Rectal smooth muscle tissue (tissue), 1 donor: Measurements from ENCODE around the gene SCUBE1.

Experiments used
- H3K27ac ChIP-seq: one replicate; pipeline ENCODE4 v1.7.0; 2013; ENCODE audit warnings: low read depth, low read length, inconsistent platforms
- H3K27me3 ChIP-seq: one replicate; pipeline ENCODE4 v1.7.0; 2013; ENCODE audit warnings: low read length; ENCODE audit not compliant: control insufficient read depth, insufficient read depth
- H3K36me3 ChIP-seq: one replicate; pipeline ENCODE4 v1.7.0; 2013; ENCODE audit warnings: low read length; ENCODE audit not compliant: control insufficient read depth, insufficient read depth
- H3K4me1 ChIP-seq: one replicate; pipeline ENCODE4 v1.7.0; 2013; ENCODE audit warnings: low read length; ENCODE audit not compliant: control insufficient read depth, insufficient read depth
- H3K4me3 ChIP-seq: one replicate; pipeline ENCODE4 v1.7.0; 2013; ENCODE audit warnings: low read length
- H3K9ac ChIP-seq: one replicate; pipeline ENCODE4 v1.7.0; 2013; ENCODE audit warnings: low read length

Gene SCUBE1

DNA sequence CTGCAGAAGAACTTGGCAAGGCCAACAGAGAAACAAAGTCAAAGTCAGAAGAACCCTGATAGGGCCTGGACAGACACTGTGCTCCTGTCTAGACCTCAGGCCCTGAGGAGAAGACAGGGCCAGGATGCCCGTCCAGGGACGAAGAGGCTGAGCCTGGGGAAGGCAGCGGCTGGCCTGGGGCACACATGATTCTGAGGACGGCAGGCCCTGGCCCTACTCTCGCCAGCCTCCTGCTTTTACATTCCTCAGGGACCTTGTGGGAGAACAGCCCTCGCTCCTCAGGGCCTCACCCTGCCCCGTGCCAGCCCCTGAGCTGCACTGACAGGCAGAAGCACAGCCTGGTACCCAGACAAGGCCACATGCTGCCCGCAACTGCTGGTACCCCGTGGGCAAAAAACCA lies 112.6 kb downstream of the SCUBE1 start:
- H3K4me3 ChIP-seq: no peak overlapping the region
- H3K36me3 ChIP-seq: no peaks in the 10 kb centered on the region
- no peaks in the 10 kb centered on the region for H3K4me1 ChIP-seq
- H3K27me3 ChIP-seq: peaks cover 3% of the 10 kb centered on the region
- no peak overlapping the region for H3K9ac ChIP-seq
- no peak overlapping the region for H3K27ac ChIP-seq

DNA sequence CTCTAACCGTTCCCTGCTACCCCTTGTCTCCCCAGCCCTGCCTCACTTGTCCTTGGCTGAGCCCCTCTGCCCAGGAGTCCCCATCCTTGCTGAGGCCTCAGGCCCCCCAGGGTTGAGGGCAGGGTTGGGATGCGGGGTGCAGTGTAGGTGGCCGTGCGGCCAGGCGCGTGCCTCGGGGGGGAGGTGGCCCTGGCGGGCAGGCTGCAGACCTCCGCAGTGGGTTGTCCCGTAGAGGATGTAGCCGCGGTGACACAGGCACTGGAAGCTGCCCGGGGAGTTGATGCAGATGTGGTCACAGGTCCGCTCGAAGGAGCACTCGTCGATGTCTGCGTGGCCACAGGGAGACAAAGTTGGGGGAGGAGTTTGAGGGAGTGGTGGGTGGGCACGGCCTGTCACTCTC lies 114.3 kb downstream of the SCUBE1 start:
- H3K27ac ChIP-seq: no peak overlapping the region
- H3K4me1 ChIP-seq: no peaks in the 10 kb centered on the region
- no peak overlapping the region for H3K4me3 ChIP-seq
- H3K27me3 ChIP-seq: peaks cover 3% of the 10 kb centered on the region
- H3K36me3 ChIP-seq: no peaks in the 10 kb centered on the region
- no peak overlapping the region for H3K9ac ChIP-seq

DNA sequence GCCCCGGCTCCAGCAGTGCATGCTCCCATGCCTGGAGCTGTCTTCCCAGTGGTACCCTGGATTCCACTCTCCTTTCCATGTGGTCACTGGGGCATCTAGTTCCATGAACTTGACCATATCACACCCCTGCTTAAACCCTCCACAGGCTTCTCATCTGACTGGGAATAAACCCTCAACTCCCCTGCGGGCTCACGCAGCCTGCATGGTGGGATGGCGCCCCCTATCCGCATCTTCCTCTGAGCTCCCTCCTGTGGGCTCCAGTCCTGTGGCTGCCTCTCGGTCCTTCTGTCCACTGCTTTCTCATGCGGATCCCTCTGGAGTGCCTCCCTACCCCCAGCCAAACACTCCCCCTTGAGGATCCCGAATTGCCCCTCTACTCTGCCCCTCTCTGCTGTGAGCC lies 114.8 kb downstream of the SCUBE1 start:
- Histone ChIP-seq H3K9ac (no peak overlapping the region), H3K36me3 (no peaks in the 10 kb centered on the region), H3K4me3 (no peak overlapping the region), H3K27me3 (peaks cover 3% of the 10 kb centered on the region), H3K4me1 (no peaks in the 10 kb centered on the region), H3K27ac (no peak overlapping the region)

DNA sequence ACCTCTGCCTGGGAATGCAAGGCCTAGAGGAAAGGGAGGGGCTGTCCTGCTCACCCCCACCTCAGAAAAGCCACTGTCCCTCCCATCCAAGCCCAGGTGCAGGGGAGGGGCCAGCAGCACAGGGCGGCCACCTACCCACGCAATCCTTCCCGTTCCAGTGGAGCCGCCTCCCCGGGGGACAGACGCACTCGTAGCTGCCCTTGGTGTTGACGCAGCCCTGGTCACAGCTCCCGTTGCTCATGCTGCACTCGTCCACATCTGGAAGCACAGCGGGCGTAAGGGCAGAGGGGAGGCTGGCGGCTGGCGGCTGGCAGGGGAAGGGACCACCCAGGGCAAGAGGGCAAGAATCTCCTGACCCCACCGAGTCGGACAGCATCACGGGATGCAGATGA lies 115.9 kb downstream of the SCUBE1 start:
- Histone ChIP-seq H3K36me3 (no peaks in the 10 kb centered on the region), H3K4me3 (no peak overlapping the region), H3K4me1 (no peaks in the 10 kb centered on the region), H3K27ac (no peak overlapping the region), H3K27me3 (no peaks in the 10 kb centered on the region), H3K9ac (no peak overlapping the region)

DNA sequence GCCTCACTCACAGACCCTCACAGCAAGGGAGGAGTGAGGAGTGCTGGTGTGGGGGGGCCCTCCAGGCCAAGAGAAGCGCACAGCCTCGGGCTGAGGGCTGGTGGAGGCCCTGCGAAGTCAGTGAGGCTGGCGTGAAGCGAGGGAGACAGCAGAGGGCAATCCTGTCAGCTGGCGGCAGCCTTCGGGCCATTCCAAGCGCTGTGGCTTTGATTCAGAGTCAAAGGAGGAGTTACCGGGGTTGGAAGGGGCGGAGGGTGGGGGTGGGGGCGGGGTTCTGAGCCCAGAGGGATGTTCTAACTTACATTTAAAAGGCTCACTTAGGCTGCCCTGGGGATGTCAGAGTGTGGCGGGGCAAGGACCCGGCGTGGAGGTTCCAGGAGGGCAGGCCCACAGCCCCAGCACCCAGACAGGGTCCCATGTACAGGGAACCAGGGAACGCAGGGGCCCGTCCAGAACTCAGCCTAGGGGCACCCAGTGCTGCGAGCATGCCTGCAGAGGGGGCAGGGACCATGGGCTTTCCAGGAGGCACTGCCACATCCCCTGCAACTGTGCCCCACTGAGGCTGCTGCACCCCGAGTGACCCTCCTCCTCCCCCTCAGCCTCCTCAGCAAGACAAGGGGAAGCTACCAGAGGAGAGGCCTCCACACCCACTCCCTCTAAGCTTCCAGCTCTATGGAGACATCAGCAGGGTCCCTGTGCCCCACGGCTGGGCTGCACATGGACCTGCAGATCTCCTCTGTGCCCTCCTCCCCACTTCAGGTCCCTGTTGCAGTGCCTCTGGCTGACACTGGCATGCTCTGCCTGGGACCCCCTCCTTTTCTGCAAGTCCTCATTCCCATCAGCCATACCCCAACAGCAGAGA lies 116.6 kb downstream of the SCUBE1 start:
- Histone ChIP-seq H3K36me3 (no peaks in the 10 kb centered on the region), H3K4me1 (no peaks in the 10 kb centered on the region), H3K27ac (no peak overlapping the region), H3K4me3 (no peak overlapping the region), H3K27me3 (no peaks in the 10 kb centered on the region), H3K9ac (no peak overlapping the region)

DNA sequence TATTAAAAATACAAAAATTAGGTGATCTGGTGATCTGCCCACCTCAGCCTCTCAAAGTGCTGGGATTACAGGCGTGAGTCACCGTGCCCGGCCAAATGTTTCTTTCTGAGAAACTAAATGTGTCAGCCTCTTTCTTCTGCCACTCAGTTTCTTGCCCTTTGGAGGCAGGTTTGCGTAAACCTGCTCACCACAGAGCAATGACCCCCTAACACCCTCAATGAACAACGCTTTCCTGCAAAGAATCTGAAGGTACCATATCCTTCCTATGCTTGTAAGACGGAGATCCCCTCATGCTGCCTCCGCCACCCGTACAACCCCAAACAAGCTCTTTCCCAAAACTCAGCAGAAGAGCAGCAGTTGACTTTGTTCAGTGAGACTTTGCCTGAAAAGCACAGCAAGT lies 117.6 kb downstream of the SCUBE1 start:
- Histone ChIP-seq H3K27me3 (no peaks in the 10 kb centered on the region), H3K4me1 (no peaks in the 10 kb centered on the region), H3K27ac (no peak overlapping the region), H3K36me3 (no peaks in the 10 kb centered on the region), H3K9ac (no peak overlapping the region), H3K4me3 (no peak overlapping the region)

DNA sequence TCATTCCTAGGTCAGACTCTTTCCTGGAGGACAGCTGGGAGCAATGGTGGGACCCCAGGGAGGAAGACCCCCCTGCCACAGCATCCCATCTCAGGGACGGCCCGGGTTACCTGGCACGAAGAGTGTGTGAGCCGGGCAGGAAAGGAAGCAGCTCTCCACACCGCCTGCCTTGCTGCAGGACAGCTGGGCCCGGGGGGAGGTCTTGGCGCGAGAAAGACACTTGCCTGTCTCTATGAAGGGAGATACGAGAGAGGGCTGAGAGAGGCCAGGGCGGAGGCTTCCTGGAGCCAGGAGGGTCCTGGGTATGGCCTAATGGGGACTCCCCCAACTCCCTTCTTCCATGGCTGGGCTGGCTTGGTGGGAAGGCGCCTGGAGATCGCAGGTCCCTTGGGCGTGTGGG lies 120.2 kb downstream of the SCUBE1 start:
- H3K4me1 ChIP-seq: no peaks in the 10 kb centered on the region
- H3K27me3 ChIP-seq: no peaks in the 10 kb centered on the region
- H3K36me3 ChIP-seq: no peaks in the 10 kb centered on the region
- no peak overlapping the region for H3K4me3 ChIP-seq
- no peak overlapping the region for H3K9ac ChIP-seq
- no peak overlapping the region for H3K27ac ChIP-seq

DNA sequence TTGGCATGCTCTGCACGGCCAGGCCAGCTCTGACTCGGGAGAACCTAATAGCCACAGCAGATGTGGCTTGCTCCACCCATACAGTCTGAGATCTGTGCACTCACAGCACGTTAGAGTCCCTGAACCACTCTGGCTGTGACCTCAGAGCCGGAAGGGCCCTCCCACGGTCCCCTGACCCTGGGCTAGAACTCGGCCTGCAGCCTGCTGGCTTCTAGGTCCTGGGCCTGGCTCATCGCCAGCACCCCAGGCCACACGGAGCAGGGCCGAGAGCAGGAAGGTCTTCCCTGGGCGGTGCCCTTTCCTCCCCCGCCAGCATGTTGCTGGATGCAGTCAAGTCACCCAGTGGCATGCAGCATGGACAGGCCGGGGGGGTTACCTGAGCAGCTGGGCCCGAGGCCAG lies 120.9 kb downstream of the SCUBE1 start:
- Histone ChIP-seq H3K4me1 (no peaks in the 10 kb centered on the region), H3K36me3 (no peaks in the 10 kb centered on the region), H3K27ac (no peak overlapping the region), H3K27me3 (no peaks in the 10 kb centered on the region), H3K9ac (no peak overlapping the region), H3K4me3 (no peak overlapping the region)

DNA sequence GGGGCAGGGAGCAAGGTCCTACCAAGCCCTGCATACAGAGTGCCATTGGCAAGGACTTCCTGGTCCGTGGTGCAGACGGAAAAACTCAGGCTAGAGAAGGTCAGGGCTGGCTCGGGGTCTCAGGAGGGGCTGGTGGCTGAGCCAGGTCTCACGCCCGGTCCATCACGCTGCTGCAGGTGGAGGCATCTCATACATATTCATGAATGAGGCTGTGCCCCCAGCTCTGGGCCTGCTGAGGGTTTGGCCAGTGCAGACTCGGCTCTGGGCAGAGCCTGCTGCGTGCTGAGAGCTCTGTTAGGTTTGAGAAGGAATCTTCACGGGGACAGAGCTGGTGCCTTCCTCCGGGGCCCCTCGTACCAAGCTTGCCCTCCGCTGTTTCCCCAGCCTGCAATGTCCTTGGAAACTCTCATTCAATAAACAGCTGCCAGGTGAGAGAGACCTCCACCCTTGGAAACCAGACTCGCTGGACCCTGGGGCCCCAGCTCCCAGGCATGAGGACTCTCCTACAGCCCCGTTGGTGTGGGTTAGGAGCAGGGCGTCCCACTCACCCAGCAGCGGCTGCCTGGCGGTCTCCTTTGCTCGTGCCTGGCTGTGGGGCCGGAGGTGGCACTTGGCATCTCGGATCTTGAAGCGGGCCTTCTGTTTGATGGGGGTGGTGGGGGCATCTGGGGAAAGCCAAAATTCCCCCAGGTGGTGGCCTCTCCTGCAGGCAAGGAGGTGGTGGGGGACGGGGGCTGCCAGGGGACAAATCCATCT lies 122.4 kb downstream of the SCUBE1 start:
- Histone ChIP-seq H3K4me3 (no peak overlapping the region), H3K36me3 (no peaks in the 10 kb centered on the region), H3K4me1 (no peaks in the 10 kb centered on the region), H3K27ac (no peak overlapping the region), H3K9ac (no peak overlapping the region), H3K27me3 (no peaks in the 10 kb centered on the region)

DNA sequence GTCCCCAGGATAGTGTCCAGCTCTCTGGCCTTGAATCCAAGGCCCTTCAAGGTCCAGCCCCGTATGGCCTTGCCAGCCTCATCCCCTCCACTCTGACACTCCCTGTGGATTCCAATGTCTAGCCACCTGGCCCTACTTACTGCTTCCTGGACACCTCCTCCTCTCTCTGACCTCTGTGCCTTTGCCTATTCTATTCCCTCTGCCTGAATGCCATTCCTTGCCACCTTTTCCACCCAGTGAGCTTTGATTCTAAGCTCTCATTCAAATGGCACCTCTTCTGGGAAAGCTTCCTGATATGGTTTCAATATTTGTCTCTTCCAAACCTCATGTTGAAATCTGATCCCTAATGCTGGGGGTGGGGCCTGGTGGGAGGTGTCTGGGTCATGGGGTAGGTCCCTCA lies 124.4 kb downstream of the SCUBE1 start:
- Histone ChIP-seq H3K27me3 (no peaks in the 10 kb centered on the region), H3K4me3 (no peak overlapping the region), H3K36me3 (no peaks in the 10 kb centered on the region), H3K4me1 (no peaks in the 10 kb centered on the region), H3K9ac (no peak overlapping the region), H3K27ac (no peak overlapping the region)

DNA sequence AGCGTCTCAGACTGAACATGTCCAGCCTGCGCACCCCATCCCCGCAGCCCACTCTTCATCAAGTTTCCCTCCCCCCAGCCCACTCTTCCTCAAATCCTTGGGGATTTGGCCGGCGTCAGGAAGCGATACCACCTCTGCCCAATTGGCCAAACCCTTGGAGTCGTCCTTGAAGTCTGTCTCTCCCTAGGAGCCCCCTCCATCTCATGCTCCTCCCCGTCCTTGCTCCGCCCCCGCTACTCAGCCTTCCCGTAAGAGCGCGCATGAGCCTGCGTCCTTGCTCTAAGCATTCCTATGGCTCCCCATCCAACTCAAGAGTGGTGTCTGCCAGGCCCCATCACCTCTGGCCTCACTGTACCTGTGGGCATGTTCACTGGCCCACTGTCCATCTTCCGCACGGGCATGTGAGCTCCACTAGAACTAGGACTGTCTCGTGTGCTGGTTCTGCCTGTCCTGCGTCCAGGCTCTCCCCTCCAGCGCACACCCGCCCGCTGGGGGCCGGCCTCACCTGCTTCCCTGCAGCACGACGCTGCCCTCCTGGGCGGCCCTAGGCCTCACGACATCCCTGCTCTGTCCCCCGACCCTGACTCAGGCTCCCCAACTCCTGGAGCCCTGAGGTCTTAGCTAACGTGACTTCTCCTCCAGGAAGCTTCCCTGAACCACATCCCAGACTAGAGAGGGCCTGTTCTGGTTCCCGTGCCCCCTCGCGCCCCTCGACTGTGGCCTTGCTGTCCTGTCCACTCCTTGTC lies 125.7 kb downstream of the SCUBE1 start:
- Histone ChIP-seq H3K9ac (no peak overlapping the region), H3K27ac (no peak overlapping the region), H3K27me3 (no peaks in the 10 kb centered on the region), H3K36me3 (no peaks in the 10 kb centered on the region), H3K4me3 (no peak overlapping the region), H3K4me1 (no peaks in the 10 kb centered on the region)

DNA sequence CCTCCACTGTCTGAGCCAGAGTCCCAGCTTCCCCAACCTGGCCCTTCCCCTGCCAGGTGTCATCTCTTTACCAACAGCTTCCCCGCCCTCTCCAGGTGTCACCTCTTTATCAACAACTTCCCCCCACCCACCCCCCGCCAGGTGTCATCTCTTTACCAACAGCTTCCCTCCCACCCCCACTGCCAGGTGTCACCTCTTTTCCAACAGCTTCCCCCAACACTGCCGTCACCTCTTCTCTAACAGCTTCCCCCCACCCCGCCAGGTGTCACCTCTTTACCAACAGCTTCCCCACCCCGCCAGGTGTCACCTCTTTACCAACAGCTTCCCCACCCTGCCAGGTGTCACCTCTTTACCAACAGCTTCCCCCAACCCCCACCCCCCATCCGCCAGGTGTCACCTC lies 126.4 kb downstream of the SCUBE1 start:
- no peak overlapping the region for H3K27ac ChIP-seq
- H3K9ac ChIP-seq: no peak overlapping the region
- H3K36me3 ChIP-seq: no peaks in the 10 kb centered on the region
- no peaks in the 10 kb centered on the region for H3K27me3 ChIP-seq
- H3K4me1 ChIP-seq: no peaks in the 10 kb centered on the region
- no peak overlapping the region for H3K4me3 ChIP-seq
